Ammon's horn (tissue), 1 donor: ENCODE measurements around the gene PDE7B.
A peak's percentile ranks its signal among the peaks of the same experiment; 100 is the strongest.
"Not testable (repeated sequence)": the region's sequence is repeated elsewhere in the genome, so short reads cannot be mapped to it uniquely, and the experiment has no call there.

ENCODE experiments used
- DNase-seq: peaks from one replicate; pipeline ENCODE4 v3.0.0-alpha.2; 2016; ENCODE audit warnings: low spot score

Gene PDE7B

DNA sequence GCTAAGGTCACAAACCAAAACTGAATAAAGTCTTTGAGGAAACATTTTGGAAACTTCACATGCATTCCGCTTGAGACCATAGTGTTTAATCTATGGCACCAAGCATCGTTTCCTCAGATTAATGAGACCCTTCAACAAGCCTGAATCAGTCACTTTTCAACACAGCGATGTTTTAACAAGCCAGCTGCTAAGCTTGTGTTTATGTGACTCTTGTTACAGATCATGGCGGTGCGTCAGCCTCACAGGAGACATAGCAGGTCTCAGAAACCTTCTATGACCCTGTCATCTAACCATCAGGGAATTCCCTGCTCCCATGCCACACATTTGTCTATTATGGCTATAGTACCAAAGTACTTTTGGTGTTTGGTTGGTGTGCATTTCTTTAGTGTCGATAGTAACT, 341.4 kb downstream of the PDE7B start:
- DNase-seq: no peak

- DNase-seq: no peak
Observed at GRCh38 chr6:136201732-136202131, 350.2 kb downstream of the PDE7B start.

DNA sequence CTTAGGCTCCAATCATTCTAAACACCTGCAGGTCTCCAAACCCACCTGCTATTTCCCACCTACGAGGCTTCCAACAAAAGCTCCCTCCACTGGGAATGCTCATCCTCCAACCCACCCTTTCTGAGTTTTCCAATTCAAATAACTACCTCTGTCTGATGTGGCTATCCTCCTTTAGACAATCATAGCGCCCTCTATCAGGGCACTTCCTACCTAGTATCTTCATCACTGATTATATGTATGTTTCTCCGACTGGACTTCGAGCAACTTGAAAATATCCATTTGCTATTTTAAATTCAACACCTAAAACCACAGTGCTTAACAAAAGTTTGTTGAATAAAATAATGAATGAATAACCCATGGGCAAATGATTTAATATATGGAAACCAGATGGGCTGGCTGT, 357.3 kb downstream of the PDE7B start:
- DNase-seq: no peak

- DNase-seq: no peak
Observed at GRCh38 chr6:136209496-136209895, 358.0 kb downstream of the PDE7B start.

- DNase-seq: no peak
Observed at GRCh38 chr6:136210398-136211165, 359.1 kb downstream of the PDE7B start.

DNA sequence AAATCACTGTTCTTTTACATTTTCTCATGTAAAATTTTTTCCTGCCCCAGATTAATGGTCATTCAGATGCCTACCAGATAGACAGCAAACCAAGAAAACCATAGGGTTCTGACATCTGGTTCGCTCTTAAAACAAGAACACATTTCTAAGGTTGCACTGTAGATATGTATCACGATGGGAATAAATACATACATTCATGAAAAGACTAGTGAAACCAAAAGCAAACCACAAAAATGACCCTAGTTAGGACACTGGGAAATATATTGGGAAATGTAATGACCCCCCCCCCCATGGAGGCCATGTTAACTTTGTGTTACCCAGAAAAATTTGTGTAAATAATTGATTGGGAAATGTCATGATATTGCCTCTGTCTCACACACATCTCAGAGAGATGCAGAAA, 361.1 kb downstream of the PDE7B start:
- no peak for DNase-seq

DNA sequence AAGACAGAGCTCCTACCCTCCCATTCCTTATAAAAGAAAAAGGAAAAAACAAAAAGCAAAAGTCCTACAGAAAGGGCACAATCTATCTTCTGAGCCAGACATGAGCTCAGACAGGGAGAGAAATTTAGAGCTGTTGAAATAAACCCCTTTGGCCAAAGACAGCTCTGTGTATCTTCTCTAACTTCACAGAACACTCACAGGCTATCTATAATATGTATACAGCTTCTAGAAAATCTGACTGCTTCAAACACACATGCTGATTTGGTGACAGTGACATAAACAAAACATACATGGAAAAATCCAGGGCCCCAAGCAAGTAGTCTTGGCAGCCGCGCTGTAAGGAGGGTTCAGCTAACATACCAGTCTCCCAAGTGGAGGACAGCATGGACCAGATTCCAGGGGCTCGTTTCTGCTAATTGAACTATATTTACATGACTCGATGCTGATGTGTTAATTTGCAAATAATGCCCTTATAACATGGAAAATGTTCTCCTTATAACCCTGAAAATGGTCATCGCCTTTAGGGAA, 361.6 kb downstream of the PDE7B start:
- no peak for DNase-seq

GRCh38 chr6:136213853-136214252, 362.4 kb downstream of the PDE7B start:
- DNase-seq: no peak

DNA sequence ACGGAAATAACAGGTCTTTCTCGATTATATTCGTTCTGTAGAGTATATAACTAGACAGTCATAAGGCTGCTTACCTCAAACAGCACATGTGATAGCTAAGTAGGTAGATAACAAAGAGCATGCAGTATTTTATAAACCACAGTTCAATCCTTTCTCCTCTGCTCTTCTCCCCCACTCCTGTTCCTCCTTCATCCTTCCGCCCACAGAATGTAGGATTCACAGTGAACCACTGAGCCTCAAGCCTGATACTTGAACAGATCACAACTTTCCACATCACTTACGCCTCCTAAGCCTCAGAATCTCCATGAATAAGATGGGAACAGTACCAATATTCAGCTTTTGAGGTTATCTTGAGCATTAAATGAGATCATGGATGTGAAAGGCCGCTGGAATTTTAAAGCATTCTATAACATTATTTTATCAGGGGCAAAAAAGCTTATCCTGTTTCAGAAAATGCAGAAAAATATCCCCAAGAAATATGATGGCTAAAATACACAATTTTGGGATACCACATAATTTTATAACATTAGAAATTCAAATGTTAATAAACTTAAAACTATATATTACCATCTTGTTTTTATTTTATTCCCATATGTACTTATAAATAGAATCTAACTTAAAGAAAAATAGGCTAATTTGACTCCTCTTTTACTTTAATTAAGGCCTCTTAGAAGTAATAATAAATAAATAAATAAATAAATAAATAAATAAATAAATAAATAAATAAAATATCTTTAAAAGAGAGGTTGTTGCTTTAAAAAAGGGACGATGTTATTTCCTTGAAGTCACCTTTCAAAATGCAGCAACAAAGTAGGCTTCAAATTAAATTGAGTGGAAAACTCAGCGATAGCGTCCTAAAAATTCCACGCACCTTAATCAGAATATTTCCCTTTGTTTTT, 365.3 kb downstream of the PDE7B start:
- no peak for DNase-seq

DNA sequence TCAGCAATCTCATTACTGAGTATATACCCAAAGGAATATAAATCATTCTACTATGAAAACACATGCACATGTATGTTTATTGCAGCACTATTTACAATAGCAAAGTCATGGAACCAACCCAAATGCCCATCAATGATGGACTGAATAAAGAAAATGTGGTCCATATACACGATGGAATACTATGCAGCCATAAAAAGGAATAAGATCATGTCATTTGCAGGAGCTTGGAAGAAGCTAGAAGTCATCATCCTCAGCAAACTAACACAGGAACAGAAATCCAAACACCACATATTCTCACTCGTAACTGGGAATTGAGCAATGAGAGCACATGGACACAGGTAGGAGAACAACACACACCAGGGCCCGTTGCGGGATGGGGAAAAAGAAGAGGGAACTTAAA, 373.5 kb downstream of the PDE7B start:
- not testable (repeated sequence) for DNase-seq

DNA sequence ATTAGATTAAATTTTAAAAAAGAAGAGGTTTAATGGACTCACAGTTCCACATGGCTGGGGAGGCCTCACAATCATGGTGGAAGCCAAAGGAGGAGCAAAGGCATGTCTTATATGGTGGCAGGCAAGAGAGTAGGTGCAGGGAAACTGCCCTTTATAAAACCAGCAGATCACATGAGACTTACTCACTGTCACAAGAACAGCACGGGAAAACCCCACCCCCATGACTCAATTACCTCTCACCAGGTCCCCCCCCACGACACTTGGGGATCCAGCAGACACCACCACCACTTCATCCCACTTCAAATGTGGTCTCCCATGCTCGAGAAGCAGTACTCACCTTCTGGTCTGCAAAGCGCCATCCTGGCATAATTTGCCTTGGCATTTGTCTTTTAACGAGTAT, 374.0 kb downstream of the PDE7B start:
- DNase-seq: no peak

GRCh38 chr6:136226027-136226673, 374.6 kb downstream of the PDE7B start:
- DNase-seq: peak; percentile 58

- no peak for DNase-seq
Observed at GRCh38 chr6:136226674-136227377, 375.3 kb downstream of the PDE7B start.

- peak; percentile 48 for DNase-seq
Observed at GRCh38 chr6:136228814-136229213, 377.3 kb downstream of the PDE7B start.

- no peak for DNase-seq
Observed at GRCh38 chr6:136230219-136230853, 378.8 kb downstream of the PDE7B start.

GRCh38 chr6:136232701-136233100, 381.2 kb downstream of the PDE7B start:
- DNase-seq: no peak

- DNase-seq: no peak
Observed at GRCh38 chr6:136235233-136235564, 383.7 kb downstream of the PDE7B start.

DNA sequence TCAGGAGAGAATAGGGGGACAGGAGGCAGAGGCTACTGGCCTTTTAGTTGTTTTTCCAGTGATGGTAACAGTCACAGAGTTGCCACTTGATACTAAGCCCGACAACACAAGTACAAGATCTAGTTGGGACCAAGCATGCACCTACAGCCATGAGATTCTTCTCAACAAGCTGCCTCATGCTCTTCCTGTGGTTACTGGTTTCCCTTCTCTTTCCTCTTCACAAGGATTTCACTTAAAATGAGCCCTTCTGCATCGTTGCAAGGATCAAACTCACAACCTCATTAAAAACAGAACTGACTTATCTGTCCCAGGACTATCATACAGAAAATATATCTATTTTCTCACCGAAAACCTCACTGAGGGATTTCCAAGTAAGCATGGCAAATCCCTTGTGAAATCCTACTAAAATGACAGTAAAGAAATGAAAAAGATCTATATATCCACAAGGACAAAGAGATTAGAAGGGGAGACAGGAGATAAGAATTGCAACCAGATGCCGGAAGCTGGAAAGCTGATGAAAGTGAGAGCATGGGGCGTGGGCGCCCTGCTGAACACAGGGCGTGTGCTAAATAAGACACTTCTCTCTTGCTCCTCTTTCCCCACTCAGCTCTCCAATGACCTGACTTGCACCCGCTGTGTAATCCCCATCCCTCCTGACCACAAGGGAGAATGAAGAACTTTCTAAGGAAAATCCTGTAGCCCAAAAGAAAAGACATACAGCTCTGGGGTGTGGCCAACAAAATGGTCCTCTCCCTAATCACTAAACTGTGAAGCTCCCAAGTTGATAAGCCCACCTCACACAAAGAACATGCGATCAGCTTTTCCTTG, 385.2 kb downstream of the PDE7B start:
- DNase-seq: no peak

- DNase-seq: no peak
Observed at GRCh38 chr6:136244061-136244616, 392.6 kb downstream of the PDE7B start.
